Activated CD8-positive, alpha-beta memory T cell treated with anti-CD3 and anti-CD28 coated beads for 36 hours (primary cell): ENCODE measurements around the gene RPLP2. TPM values are rescaled to one million over a fixed set of nuclear protein-coding genes. Genes with fewer than 3 reads are reported as not detected.

Experiments used
- CTCF ChIA-PET: fragments of 350-600 bp; sonication (Branson Sonifier 250); formaldehyde crosslinking; loops from one replicate; lab custom pipeline; 2021; ENCODE audit warnings: antibody characterized with exemption; lab: Charles Lee
- POLR2A ChIA-PET: fragments of 350-600 bp; sonication (Branson Sonifier 250); formaldehyde crosslinking; loops from one replicate; lab custom pipeline; 2021; ENCODE audit warnings: antibody characterized with exemption; lab: Charles Lee
- total RNA-seq, 2 experiments: library from RNA; stranded (reverse); gene quantifications; one replicate each; pipeline ENCODE4 v1.2.3, GENCODE V29; 2021

RPLP2 gene
- total RNA-seq: 1,000 to 10,000 TPM; 2,602 to 2,630 TPM

DNA sequence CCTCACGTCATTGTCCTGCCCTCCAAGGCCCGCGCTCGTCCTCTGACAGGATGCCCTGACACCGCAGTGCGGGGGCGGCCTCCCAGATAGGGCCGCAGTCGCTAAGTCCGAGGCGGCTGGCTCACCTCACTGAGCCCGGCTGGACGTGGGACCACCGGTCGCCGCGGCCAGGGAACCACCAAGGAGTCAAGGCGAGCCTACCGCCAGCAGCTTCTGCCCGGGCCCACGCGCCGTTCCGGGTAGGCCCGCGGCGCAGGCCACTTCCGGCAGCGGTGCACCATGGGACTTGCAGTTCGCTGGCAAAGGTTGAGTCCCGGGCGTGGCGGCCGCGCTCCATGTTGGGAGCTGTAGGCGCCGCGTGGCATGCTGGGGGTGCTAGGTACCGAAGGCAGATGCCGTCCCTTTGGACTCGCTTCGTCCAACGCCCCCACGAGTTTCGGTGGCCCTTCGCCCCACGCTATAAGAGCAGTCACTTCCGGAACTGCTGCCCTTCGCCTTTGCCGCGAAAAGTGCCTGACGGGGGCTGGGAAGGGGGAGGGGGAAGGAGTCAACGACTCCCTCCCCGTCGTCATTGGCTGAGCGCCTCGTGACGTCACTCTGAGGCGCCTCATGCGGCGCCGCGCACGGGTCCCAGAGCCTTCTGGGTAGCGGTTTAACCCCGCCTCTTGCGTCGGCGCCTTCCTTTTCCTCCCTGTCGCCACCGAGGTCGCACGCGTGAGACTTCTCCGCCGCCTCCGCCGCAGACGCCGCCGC is at the start of gene RPLP2:
Gene RPLP2, plus strand, starts transcription at position 681 of the 753 bp plus-strand sequence. CDS start 268 bp downstream, outside the sequence.
- ChIA-PET CTCF (interaction anchor here (0.6 to 1.6 kb wide), 4 partner anchors 10 to 26 kb away, joined by 3 to 4 read pairs (median 4); partner anchors contain the start of gene PNPLA2), POLR2A (interaction anchor here (0.6 to 2.0 kb wide), 6 partner anchors 10 to 52 kb away, joined by 3 to 16 read pairs (median 5); partner anchors contain the start of genes GATD1 and PNPLA2)

GRCh38 chr11:760236-760635 is 49.5 kb upstream of the RPLP2 start:
- ChIA-PET CTCF (no interaction called here), POLR2A (no interaction called here)

- ChIA-PET CTCF (interaction anchor here (0.6 to 1.5 kb wide), 2 partner anchors 11 to 937 kb away, joined by 3 to 4 read pairs; no protein-coding TSS in a partner anchor), POLR2A (no interaction called here)
Observed at GRCh38 chr11:761526-762108, 48.1 kb upstream of the RPLP2 start.

GRCh38 chr11:762421-763072 is 47.2 kb upstream of the RPLP2 start:
- CTCF ChIA-PET: interaction anchor here (0.6 to 1.5 kb wide), 3 partner anchors 12 to 937 kb away, joined by 3 to 4 read pairs (median 3); no protein-coding TSS in a partner anchor
- POLR2A ChIA-PET: no interaction called here

DNA sequence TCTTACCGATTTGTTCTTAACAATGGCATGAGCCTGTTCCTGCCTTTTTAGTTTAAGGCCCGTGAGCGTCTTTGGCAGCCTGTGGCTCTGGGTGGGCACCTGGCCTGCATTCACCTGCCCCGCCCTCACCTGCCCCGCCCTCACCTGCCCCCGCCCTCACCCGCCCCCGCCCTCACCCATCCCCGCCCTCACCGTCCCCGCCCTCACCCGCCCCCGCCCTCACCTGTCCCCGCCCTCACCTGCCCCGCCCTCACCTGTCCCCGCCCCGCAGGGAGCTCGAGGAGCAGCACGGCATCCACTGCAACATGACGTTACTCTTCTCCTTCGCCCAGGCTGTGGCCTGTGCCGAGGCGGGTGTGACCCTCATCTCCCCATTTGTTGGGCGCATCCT is 46.7 kb upstream of the RPLP2 start:
- POLR2A ChIA-PET: interaction anchor here (1.5 kb wide), 1 partner anchor 16 kb away, joined by 3 read pairs; the partner anchor contains the start of gene TALDO1
- CTCF ChIA-PET: interaction anchor here (1.2 to 1.4 kb wide), 3 partner anchors 16 to 35 kb away, joined by 3 to 5 read pairs (median 3); partner anchors contain the start of gene TALDO1

GRCh38 chr11:763549-764321 is 46.0 kb upstream of the RPLP2 start:
- CTCF ChIA-PET: interaction anchor here (1.1 to 1.4 kb wide), 4 partner anchors 17 to 36 kb away, joined by 3 to 5 read pairs (median 3); partner anchors contain the start of gene TALDO1
- POLR2A ChIA-PET: interaction anchor here (0.9 to 1.5 kb wide), 2 partner anchors 17 to 26 kb away, joined by 3 read pairs; partner anchors contain the start of genes CEND1 and TALDO1

DNA sequence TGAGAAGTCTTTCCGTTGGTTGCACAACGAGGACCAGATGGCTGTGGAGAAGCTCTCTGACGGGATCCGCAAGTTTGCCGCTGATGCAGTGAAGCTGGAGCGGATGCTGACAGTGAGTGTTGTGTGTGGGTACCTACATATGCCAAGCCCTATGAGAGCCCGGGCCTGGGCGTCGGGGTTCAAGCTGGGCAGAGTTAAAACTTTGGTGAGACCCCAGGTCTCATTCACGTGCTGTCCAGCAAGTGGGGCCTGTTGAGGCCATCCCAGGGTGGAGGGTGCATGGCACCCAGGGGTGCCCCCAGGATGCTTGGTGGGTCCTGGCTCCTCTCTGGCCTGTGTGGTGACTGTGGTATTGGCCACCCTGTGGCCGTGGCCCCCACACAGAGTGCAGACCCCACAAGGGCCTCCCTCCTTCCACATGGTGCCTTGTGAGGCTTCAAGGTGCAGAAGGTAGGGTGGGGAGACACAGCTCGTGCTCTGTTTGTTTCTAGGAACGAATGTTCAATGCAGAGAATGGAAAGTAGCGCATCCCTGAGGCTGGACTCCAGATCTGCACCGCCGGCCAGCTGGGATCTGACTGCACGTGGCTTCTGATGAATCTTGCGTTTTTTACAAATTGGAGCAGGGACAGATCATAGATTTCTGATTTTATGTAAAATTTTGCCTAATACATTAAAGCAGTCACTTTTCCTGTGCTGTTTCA is 45.3 kb upstream of the RPLP2 start:
- ChIA-PET CTCF (interaction anchor here (1.1 to 1.4 kb wide), 3 partner anchors 18 to 37 kb away, joined by 3 to 5 read pairs (median 3); partner anchors contain the start of gene TALDO1), POLR2A (interaction anchor here (0.9 to 1.5 kb wide), 2 partner anchors 18 to 26 kb away, joined by 3 read pairs; partner anchors contain the start of genes CEND1 and TALDO1)

GRCh38 chr11:765025-765801 is 44.6 kb upstream of the RPLP2 start:
- CTCF ChIA-PET: interaction anchor here (1.1 to 1.2 kb wide), 2 partner anchors 10 to 37 kb away, joined by 3 read pairs; no protein-coding TSS in a partner anchor
- POLR2A ChIA-PET: interaction anchor here (0.5 to 1.2 kb wide), 2 partner anchors 12 to 252 kb away, joined by 3 read pairs; no protein-coding TSS in a partner anchor

- ChIA-PET CTCF (interaction anchor here (1.2 kb wide), 1 partner anchor 9 kb away, joined by 3 read pairs; no protein-coding TSS in a partner anchor), POLR2A (interaction anchor here (0.5 to 1.2 kb wide), 3 partner anchors 11 to 252 kb away, joined by 3 read pairs; partner anchors contain the start of gene TALDO1)
Observed at GRCh38 chr11:765802-766091, 44.0 kb upstream of the RPLP2 start.

DNA sequence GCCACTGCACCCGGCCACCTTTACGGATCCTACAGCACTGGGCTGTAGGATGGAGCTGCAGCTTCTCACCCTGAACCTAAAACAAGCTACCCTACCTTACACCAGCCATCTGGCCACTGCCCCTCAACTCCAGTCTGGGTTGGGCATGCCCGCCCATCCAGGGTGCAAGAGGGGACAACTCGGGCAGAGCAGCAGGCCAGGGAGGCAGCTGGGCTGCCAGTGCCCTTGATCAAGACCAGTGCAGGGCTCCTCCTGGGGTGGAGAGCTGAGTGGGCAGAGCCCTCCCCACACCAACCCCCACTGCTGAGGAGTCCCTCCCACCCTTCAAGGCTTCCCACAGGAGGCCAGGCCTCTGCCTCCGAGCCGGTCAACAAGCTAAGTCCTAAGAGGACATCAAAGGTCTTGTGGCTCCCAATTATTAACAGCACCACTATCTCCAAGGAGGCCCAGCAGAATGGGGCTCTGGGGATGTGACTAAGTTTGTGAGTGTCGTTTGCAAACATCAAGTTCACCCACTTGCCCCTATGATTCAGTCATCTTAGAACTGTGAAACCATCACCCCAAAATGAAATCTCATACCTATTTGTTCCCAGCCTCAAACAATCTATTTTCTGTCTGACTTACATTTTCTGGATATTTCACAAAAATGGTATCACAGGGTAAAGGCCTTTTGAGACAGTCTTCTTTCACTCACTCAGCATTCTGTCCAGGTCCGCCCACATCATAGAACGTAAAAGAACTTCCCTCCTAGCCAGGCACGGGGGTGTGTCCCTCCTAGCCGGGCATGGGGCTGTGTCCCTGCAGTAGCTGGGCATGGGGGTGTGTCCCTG is 43.4 kb upstream of the RPLP2 start:
- POLR2A ChIA-PET: interaction anchor here (0.5 to 1.2 kb wide), 3 partner anchors 11 to 253 kb away, joined by 3 read pairs; partner anchors contain the start of gene TALDO1
- CTCF ChIA-PET: interaction anchor here (0.7 to 1.2 kb wide), 3 partner anchors 9 to 38 kb away, joined by 3 read pairs; no protein-coding TSS in a partner anchor

DNA sequence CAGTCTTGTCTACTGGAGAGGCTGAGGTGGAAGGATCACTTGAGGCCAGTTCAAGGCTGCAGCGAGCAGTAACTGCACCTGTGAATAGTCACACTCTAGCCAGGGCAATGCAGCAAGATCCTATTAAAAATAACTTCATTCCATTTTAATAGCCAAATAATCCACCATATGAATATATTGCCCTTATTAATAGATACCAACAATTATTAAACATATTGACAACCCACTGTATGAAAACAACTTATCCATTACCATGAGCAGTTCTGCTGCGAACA is 42.9 kb upstream of the RPLP2 start:
- POLR2A ChIA-PET: no interaction called here
- CTCF ChIA-PET: interaction anchor here (0.7 to 1.2 kb wide), 2 partner anchors 13 to 37 kb away, joined by 3 read pairs; no protein-coding TSS in a partner anchor

GRCh38 chr11:767238-767637 is 42.5 kb upstream of the RPLP2 start:
- ChIA-PET CTCF (interaction anchor here (1.2 kb wide), 1 partner anchor 13 kb away, joined by 3 read pairs; no protein-coding TSS in a partner anchor), POLR2A (no interaction called here)

DNA sequence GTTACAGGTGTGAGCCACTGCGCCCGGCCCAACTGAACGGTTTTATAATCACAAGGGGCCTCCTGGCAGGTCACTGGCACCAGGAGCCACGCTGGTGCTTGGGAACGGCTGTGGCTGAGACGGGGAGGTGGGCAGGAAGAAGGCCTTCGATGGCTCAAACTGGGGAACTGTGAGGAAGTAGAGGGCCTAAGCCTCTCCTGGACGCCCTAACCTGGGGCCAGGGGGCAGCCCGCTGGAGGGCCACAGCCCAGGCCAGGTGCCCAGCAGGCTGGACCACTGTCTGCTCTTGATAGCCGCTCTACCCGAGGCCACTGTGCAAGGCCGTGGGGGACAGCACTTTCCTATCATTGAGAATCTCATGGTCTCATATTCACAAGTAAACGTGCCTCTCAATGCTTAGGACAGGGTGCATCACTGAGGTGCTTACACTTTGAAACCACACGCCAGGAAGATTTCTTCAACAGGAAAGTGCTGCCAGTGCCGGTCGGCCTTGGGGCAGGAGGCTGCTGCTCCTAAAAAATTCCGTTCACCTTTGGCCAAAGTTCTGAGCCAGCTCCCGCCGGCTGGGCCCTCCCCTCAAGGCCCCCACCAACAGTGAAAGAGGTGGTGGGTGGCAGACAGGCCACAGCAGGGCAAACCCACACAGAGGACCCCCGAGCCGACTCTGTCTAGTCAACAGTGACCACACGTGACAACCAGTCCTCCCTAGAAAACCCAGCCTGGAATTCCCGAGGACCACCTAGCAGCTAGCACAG is 39.7 kb upstream of the RPLP2 start:
- ChIA-PET POLR2A (interaction anchor here (0.5 kb wide), 1 partner anchor 81 kb away, joined by 6 read pairs; no protein-coding TSS in a partner anchor), CTCF (no interaction called here)

DNA sequence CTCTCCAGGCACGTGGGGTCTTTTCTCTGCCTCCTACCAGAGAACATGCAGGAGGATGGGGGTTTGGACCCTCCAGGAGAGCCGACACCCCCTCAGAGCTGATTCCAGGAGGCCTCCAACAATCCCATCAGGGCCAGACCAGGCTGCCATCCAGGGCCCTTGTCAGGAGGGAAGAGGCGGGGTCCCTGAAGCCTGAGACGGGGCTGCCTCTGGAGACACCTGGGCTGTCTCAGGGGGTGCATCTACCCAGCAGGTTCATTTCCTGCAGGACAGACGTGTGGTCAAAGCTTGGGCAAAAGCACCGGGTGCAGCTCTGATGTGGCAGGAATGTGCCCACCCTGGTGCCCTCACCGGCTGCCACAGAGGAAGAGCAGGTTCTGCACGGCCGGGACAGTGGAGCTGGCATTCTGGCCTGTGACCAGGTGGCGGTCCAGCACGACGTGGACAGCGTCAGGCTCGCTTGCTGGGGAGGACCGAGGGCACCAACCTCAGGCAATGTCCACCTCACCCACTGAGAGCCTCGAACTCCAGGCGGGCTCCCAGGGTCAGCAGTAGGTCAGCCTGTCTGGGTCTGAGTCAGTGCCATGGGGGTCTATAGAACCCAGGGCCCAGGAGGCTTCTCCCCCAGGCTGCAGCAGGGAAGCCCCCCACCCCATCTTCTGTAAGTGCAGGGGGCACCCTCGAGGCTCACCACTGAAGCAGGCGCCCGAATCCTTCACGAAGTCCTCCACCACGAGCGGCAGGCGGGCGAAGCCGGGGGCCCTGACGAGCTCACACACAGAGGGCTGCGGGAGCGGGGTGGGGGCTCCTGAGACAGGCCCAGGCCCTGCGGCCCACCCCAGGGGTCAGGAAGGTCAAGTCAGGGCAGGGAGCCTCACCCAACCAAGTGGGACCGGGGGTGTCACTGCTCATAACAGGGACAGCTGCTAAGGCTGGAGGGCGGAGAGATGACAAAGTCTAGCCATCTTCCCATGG is 38.8 kb upstream of the RPLP2 start:
- CTCF ChIA-PET: no interaction called here
- POLR2A ChIA-PET: interaction anchor here (0.5 kb wide), 1 partner anchor 82 kb away, joined by 6 read pairs; no protein-coding TSS in a partner anchor
